HG02759 (cell line): Measurements from ENCODE around the gene EPSTI1.
"Not testable (repeated sequence)": the region's sequence is repeated elsewhere in the genome, so short reads cannot be mapped to it uniquely, and the experiment has no call there.

Experiments
- ATAC-seq: cut with Tn5 transposase; IDR thresholded peaks from one replicate; pipeline ENCODE4 v1.9.1; 2021; ENCODE audit warnings: mild to moderate bottlenecking, moderate library complexity; ENCODE audit not compliant: unreplicated experiment

Gene EPSTI1

GRCh38 chr13:43005460-43006236 is 13.6 kb upstream of the EPSTI1 start:
- ATAC-seq = no peak

DNA sequence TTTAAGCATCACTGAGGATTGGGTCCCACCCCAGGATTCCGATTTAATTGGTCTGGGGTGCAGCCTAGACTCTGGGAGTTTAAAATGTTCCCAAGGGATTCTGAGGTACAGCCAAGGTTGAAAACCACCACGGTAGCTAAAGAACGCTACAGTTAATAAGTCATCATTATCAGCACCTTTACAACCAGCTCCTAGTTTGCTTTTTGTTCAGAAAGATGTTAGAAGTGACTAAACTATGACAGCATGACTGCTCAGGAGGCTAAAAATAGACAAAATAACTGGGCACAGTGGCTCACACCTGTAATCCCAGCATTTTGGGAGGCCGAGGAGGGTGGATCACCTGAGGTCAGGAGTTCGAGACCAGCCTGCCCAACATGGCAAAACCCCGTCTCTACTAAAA is 11.7 kb upstream of the EPSTI1 start:
- ATAC-seq = no peak

DNA sequence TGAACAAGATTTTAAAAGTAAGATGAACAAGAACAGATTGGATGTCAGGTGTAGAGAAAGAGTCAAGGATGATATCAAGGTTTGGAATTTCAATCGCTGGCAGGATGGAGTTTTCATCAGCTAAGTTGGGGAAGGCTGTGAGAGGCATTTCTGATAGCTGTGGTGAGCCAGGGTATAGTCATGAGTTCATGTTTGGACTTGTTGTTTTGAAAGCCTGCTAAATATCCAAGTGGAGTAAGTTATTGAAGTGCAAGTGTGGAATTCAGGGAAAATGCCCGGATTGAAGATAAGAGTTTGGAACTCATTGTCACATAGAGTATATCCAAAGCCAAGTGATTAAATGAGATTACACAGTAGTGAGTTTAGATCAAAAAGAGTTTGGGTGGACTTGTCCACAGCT is 11.0 kb upstream of the EPSTI1 start:
- no peak for ATAC-seq

GRCh38 chr13:43002021-43002420 is 10.0 kb upstream of the EPSTI1 start:
- ATAC-seq = no peak

DNA sequence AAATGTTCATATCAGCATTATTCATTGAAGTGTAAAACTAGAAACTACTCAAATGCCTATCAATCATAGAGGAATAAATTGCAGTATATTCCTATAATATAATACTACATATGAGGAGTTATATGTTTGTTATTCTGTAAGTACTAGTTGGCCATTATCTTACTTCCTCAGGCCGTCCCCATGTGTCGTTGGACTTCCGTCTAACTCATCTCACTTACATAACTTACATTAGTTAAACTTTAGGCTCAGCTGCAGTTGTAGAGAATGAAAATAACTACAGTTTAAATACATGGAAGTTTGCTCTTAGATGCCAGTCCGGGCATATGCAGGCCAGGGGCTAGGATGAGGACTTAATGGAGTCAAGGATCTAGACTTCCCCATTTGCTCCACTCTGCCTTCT is 8.6 kb upstream of the EPSTI1 start:
- no peak for ATAC-seq

DNA sequence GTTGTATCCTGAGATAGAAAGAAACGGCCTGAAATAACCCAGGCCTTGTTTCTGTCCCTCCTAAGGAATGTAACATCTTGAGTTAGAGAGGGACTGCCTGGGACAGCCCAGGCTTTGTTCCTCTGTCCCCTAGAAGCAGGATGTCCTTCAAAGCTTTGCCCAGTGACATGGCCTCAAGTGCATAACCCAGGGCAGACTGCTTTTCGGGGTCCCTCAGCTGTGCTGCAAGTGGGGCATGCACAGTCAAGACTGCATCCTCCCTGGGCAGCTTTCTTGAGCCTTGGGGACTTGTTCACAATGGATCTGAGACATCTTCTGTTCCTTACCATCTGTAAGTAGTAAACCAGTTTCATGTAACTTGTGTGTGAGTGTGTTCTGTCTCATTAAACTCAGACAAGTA is 7.5 kb upstream of the EPSTI1 start:
- no peak for ATAC-seq

GRCh38 chr13:42997381-42997780 is 5.3 kb upstream of the EPSTI1 start:
- ATAC-seq = peak; percentile 69

DNA sequence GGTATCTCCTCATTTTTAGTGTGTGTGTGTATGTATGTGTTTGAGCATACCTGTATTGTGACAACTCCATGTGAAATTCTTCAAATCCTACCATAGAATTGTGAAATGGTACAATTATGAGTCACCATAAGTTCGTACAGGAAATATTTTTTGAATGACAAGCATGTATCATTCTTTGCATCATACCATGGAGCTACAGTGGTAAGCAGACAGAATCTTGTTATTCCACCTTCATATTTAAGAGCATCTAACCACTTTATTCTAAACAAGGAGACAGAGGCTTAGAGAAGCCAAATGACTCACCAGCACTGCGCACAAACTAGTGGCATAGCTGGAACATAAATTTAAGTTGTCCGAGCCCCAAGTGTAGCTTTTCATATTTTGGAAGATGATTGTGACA is 4.5 kb upstream of the EPSTI1 start:
- ATAC-seq = no peak

- ATAC-seq = no peak
Observed at GRCh38 chr13:42994878-42995277, 2.8 kb upstream of the EPSTI1 start.

DNA sequence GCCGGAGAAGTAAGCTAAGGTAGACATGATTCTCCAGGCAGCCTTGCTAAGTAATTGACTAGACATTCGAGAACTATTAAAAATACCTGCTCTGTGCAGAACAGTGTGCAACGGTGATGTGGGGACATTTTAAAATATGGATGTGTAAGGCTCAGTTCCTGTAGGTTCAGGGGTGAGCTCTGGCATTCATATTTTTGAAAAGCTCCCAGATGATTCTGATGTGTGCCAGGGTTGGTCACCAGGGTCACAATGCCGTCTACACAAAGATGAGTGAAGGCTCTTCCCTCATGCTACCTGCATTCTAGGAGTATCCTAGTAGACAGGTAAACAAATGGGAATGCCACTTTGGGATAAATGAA is 702 bp upstream of the EPSTI1 start:
- ATAC-seq = peak; percentile 5

GRCh38 chr13:42991233-42991897 is 676 bp downstream of the EPSTI1 start:
- not testable (repeated sequence) for ATAC-seq

DNA sequence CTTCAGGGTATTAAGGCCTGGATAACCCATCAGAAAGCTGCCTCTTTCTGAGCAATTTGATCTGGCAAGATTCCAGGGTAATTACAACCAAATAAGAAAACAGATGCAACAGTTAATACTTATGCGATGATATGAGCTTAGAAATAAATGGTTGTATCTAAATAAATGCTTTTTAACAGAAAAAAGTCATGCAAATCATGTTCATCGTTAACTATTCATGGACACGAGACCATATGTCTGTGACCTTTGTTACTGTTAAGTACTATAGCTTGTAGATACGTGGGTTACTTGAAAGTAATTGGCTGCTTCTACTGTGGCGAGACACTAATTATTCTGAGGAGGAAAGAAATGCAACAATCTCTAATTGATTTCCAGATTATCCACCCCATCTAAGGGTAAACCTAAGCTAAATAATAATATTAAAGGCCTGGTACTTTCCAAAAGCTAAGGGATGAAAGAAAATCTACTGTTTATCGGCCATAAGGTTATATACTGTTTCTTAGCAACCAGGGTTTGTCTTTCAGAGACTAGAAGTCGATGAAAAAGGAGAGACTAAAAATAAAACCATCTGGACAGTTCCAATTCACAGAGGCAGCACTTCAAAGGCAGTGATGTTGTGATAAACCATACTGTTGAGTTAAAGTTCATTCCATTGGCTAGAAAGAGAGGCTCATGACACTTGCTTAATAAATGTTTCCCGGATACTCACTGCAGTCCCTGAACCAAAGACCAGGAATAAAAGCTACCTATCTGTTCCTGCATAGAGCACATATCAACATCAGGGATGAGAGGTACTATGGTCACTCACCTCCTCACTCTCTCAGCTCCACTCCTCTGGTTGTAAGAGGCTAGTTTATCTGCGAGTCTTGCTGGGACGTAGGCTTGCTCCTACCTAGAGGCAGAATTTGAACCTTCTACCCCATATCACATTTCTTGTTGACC is 1.5 kb downstream of the EPSTI1 start:
- ATAC-seq = no peak

GRCh38 chr13:42986176-42986574 is 5.9 kb downstream of the EPSTI1 start:
- no peak for ATAC-seq

DNA sequence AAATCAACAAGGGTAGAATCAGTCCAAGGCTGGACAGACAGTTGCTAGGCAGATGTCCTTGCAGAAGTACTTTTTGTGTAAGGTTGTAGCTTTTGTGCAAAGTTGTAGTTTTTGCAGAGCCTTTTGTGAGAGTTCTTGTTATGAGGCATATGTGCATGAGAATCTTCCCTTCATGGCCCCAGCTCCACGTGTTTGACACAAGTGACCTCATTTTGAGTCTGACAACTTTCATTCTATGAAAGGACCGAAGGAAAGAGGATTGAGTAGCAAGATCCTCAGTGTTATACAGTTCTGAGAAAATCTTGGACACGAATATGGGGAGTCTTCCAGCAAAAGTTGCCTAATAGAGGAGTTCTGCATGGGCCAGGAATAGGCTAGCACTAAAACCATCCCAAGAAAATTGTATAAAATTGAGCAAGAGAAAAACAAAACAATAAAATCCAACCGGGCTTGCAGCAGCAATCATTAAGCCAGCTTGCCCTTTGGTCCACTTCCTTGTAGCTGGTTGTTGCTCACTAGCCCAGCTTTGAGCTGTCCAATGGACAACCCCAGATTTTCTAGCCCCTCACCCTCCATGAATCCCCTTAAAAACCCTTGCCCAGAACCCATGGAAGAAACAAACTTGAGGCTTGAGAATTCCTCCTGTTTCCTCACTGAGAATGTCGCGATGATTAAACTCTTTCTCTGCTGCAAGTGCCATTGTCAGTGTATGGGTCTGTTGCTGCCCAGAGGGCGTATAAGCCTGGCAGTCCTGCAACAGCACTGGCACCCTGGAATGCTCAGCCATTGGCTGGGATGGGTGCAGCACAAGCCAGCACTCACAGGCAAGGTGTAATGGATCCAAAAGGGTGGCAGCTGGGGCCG is 6.5 kb downstream of the EPSTI1 start:
- ATAC-seq = no peak

GRCh38 chr13:42984691-42985090 is 7.3 kb downstream of the EPSTI1 start:
- ATAC-seq = peak; percentile 52

DNA sequence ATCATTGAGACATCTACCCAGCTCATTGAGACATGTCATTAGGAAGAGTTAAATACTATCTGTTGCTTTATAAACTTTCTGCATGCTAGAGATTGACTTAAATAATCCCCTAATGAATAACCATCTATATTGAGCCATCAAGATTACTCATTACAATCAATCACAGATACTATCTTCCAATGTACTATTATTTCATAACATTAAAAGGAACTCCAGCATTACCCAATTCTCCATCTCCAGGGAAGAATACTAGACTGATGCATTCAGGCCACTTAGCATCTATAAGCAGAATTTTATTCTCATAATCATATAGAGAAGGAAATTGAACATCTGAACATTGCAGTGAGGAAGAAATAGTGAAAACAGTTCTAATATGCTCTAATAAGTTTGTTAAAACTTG is 8.0 kb downstream of the EPSTI1 start:
- ATAC-seq = no peak

DNA sequence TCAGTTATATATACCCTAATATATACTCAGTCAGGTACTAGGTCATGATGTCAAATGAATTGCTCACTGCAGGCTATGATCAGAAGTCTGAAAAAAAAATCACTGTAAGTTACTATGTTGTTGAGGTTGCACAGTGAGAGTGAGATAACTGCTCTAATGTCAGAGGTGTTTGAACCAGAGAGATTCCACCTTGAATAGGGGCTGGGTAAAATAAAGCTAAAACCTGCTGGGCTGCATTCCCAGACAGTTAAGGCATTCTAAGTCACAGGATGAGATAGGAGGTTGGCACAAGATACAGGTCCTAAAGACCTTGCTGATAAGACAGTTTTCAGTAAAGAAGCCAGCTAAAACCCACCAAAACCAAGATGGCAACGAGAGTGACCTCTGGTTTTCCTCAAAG is 10.2 kb downstream of the EPSTI1 start:
- no peak for ATAC-seq

DNA sequence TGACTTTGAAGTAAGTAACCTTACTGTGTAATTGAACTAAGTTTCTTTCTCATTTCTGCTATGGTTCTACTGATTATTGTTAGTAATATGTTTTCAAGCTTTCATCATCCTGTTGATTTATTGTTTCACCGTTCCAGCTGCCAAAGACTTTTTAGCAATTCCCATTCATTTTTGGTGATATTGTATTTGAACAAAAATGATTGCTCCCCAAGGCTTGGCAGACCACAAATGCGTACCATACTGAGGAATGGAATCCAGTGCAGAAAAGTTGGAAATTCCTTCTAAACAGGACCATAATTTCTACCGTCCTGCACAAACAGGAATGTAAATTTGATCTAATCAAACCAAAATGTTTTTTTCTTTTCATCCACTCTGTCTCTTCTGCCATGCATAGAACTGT is 10.7 kb downstream of the EPSTI1 start:
- no peak for ATAC-seq

GRCh38 chr13:42977219-42977659 is 14.8 kb downstream of the EPSTI1 start:
- ATAC-seq = peak; percentile 68

GRCh38 chr13:42976066-42976465 is 16.0 kb downstream of the EPSTI1 start:
- ATAC-seq = no peak

DNA sequence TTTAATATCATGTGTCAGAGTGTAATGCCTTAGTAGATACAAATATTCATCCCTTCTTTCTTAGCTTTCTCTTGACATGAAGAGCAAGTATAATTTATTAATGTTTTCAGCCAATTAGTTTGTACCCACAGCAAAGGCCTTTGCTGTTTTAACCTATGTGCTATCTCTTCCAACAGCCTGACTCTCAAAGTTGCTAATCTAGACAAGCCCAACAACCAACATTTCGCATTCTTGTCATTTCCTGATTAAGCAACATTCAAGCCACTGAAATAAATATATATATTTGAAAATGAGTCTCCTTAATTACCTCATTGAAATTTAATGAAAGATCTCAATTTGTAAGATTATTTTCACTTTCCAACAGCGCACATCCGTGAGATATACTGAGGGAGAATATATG is 18.5 kb downstream of the EPSTI1 start:
- ATAC-seq = no peak
